GM12874 (cell line): ENCODE data around the gene PGC.

Experiments
- TF ChIP-seq, protein P1 (sequence below): IDR thresholded peaks from 2 replicates; pipeline ENCODE4 v1.5.1; 2011; ENCODE audit warnings: low read depth, mild to moderate bottlenecking, control low read depth, low read length, moderate library complexity; ENCODE audit not compliant: insufficient read depth

PGC gene

GRCh38 chr6:41719436-41720261, 27.5 kb downstream of the PGC start:
- TF ChIP-seq, protein P1, sequence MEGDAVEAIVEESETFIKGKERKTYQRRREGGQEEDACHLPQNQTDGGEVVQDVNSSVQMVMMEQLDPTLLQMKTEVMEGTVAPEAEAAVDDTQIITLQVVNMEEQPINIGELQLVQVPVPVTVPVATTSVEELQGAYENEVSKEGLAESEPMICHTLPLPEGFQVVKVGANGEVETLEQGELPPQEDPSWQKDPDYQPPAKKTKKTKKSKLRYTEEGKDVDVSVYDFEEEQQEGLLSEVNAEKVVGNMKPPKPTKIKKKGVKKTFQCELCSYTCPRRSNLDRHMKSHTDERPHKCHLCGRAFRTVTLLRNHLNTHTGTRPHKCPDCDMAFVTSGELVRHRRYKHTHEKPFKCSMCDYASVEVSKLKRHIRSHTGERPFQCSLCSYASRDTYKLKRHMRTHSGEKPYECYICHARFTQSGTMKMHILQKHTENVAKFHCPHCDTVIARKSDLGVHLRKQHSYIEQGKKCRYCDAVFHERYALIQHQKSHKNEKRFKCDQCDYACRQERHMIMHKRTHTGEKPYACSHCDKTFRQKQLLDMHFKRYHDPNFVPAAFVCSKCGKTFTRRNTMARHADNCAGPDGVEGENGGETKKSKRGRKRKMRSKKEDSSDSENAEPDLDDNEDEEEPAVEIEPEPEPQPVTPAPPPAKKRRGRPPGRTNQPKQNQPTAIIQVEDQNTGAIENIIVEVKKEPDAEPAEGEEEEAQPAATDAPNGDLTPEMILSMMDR = no peak

- TF ChIP-seq, protein P1 = no peak
Observed at GRCh38 chr6:41718828-41719227, 28.4 kb downstream of the PGC start.

DNA sequence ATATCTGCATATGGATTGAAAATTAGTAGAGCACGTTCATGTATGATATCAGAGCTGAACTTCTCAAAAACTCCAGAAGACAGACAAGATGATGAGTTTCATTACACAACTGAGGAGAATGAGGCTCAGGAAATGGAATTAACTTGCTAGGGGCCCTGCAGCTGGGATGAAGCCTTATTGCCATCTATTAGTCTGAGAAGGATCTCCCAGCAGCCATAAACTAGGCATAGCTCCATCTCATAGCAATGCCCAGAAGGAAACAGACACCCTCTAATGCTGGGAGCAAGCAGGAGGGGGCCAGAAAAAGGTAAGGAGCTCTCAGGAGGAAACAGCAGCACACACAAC, 29.8 kb downstream of the PGC start:
- TF ChIP-seq, protein P1 = no peak

DNA sequence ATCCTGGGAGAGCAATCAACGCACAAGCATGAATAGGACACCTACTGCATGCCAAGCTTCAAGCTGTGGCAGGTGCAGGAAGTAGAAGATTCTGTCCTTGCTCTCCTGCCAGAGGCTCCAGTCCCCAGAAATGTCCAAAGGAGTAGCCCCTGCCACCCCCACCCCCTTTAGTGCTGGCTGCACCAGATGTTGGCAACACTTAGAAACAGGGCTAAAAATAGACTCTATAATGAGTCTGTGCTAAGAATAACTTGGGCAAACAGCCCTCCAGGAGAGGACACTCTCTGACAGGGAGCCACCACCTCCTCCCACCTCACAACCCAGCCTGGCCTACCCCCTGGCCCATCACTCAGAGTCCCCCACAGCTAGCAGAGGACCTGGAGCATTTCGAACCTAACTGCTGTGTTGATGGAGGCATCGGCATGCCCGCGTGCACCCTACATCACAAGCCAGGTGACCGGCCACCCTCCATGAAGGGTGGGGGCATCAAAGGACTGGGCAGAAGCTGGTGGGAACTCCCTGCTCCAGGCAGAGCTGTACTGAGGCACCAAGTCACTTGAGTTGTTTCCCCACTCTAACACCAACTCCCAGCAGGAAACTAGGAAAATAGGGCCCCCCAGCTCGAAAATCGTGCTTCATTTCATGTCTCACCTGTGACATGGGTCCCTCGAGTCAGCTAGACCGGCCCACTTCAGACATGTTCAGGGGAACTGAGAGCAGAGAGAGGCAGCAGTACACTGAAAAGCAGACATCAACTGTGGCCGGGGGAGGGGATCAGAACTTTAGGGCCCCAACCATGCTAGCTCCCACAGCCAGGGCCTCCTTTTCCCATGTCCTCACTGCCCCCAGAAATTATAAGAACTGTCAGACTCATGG, 30.4 kb downstream of the PGC start:
- TF ChIP-seq, protein P1 = no peak

GRCh38 chr6:41715795-41716515, 31.2 kb downstream of the PGC start:
- TF ChIP-seq, protein P1 = no peak

DNA sequence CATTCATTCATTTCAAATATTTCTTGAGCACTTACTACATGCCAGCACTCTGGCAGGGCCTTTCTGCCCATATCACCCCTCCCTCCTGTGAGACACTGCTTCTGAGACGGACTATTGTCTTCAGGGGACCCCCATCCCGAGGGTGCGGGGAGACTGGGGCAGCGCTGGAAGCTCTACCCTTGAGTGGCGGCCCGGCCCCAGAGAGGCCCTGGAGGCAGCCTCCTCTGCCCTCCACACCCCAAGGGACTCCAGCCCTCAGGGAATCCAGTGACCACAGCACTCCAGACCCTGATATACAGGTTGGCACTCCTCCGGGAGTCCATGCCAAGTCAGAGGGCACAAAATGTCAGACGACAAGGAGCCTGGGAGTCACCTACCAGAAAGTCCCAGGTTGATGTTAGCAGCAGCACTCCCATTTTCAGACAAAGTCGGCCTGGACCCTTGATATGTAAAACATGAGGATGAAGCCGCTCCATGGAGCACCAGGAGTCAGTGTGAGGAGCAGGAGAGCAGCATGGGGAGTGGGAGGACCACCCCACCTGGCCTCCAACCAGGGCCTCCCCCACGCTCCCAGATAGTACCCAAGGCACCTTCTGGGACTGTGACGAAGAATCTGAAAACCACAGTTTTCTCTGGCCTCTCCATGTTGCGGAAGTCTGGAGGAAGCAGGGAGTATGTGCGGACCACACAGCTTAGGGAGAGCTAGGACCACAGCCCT, 32.5 kb downstream of the PGC start:
- TF ChIP-seq, protein P1 = no peak
